Testis (tissue), 2 donors: Measurements from ENCODE around the gene RAX2.
"Not testable (repeated sequence)": the region's sequence is repeated elsewhere in the genome, so short reads cannot be mapped to it uniquely, and the experiment has no call there.

Source experiments
- CTCF ChIP-seq, 3 experiments: fragments of 450-650 bp in 2 of 3; fragments of 200-600 bp in 1 of 3; sonication (generic) in 1 of 3; IDR thresholded peaks; one replicate each; pipeline ENCODE4 v1.5.1; 2016 to 2019; ENCODE audit warnings: antibody characterized with exemption in 3 of 3, mild to moderate bottlenecking in 2 of 3, moderate library complexity in 1 of 3
- POLR2A ChIP-seq: fragments of 450-650 bp; IDR thresholded peaks from one replicate; pipeline ENCODE4 v1.6.1; 2017; ENCODE audit warnings: antibody characterized with exemption, mild to moderate bottlenecking, moderate library complexity

GRCh38 chr19:3757705-3758104 is 14.3 kb downstream of the RAX2 start:
- not testable (repeated sequence) for TF ChIP-seq CTCF (IDR thresholded peaks at IDR 0.05); POLR2A
